ES-I3 (cell line): Measurements from ENCODE around the gene PTPRQ.

Source experiments
- H3K36me3 ChIP-seq: 2 replicates; pipeline ENCODE4 v1.6.1; 2013; ENCODE audit warnings: mild to moderate bottlenecking, low read length, control low read depth, moderate library complexity; ENCODE audit not compliant: insufficient read depth
- H3K4me1 ChIP-seq: 2 replicates; pipeline ENCODE4 v1.6.1; 2013; ENCODE audit warnings: mild to moderate bottlenecking, control low read depth, low read length; ENCODE audit not compliant: insufficient read depth
- H3K9ac ChIP-seq: 2 replicates; pipeline ENCODE4 v1.6.1; 2013; ENCODE audit warnings: low read depth, mild to moderate bottlenecking, low read length, moderate library complexity
- H3K9me3 ChIP-seq: 2 replicates; pipeline ENCODE4 v1.6.1; 2013; ENCODE audit warnings: mild to moderate bottlenecking, low read length, moderate library complexity; ENCODE audit not compliant: control insufficient read depth, insufficient read depth

Gene PTPRQ

GRCh38 chr12:80620281-80620680 lies 176.2 kb downstream of the PTPRQ start:
- Histone ChIP-seq H3K9me3 (no peaks in the 10 kb centered on the region), H3K9ac (no peak overlapping the region), H3K4me1 (no peaks in the 10 kb centered on the region), H3K36me3 (no peaks in the 10 kb centered on the region)

GRCh38 chr12:80622271-80622670 lies 178.2 kb downstream of the PTPRQ start:
- Histone ChIP-seq H3K36me3 (no peaks in the 10 kb centered on the region), H3K4me1 (no peaks in the 10 kb centered on the region), H3K9ac (no peak overlapping the region), H3K9me3 (no peaks in the 10 kb centered on the region)

- Histone ChIP-seq H3K36me3 (no peaks in the 10 kb centered on the region), H3K9ac (no peak overlapping the region), H3K4me1 (no peaks in the 10 kb centered on the region), H3K9me3 (no peaks in the 10 kb centered on the region)
Measured at GRCh38 chr12:80625051-80625450, 181.0 kb downstream of the PTPRQ start.

- Histone ChIP-seq H3K9me3 (no peaks in the 10 kb centered on the region), H3K36me3 (no peaks in the 10 kb centered on the region), H3K4me1 (no peaks in the 10 kb centered on the region), H3K9ac (no peak overlapping the region)
Measured at GRCh38 chr12:80625901-80626300, 181.9 kb downstream of the PTPRQ start.

GRCh38 chr12:80627782-80628181 lies 183.7 kb downstream of the PTPRQ start:
- Histone ChIP-seq H3K4me1 (0 out of 2 replicates have a peak, but pooled peaks cover 2% of the 10 kb centered on the region), H3K9me3 (no peaks in the 10 kb centered on the region), H3K36me3 (no peaks in the 10 kb centered on the region), H3K9ac (no peak overlapping the region)

- H3K9me3 ChIP-seq, result no peaks in the 10 kb centered on the region
- H3K9ac ChIP-seq, result no peak overlapping the region
- H3K36me3 ChIP-seq, result no peaks in the 10 kb centered on the region
- 0 out of 2 replicates have a peak, but pooled peaks cover 2% of the 10 kb centered on the region for H3K4me1 ChIP-seq
Measured at GRCh38 chr12:80632835-80633234, 188.8 kb downstream of the PTPRQ start.

GRCh38 chr12:80634903-80635302 lies 190.9 kb downstream of the PTPRQ start:
- no peak overlapping the region for H3K9ac ChIP-seq
- H3K9me3 ChIP-seq, result no peaks in the 10 kb centered on the region
- no peaks in the 10 kb centered on the region for H3K36me3 ChIP-seq
- H3K4me1 ChIP-seq, result 0 out of 2 replicates have a peak, but pooled peaks cover 2% of the 10 kb centered on the region

- no peaks in the 10 kb centered on the region for H3K9me3 ChIP-seq
- no peaks in the 10 kb centered on the region for H3K36me3 ChIP-seq
- H3K4me1 ChIP-seq, result 0 out of 2 replicates have a peak, but pooled peaks cover 2% of the 10 kb centered on the region
- H3K9ac ChIP-seq, result no peak overlapping the region
Measured at GRCh38 chr12:80636832-80637231, 192.8 kb downstream of the PTPRQ start.

GRCh38 chr12:80641936-80642335 lies 197.9 kb downstream of the PTPRQ start:
- H3K9me3 ChIP-seq, result no peaks in the 10 kb centered on the region

GRCh38 chr12:80643961-80644360 lies 199.9 kb downstream of the PTPRQ start:
- H3K36me3 ChIP-seq, result no peaks in the 10 kb centered on the region
- H3K4me1 ChIP-seq, result no peaks in the 10 kb centered on the region
- H3K9ac ChIP-seq, result no peak overlapping the region
- no peaks in the 10 kb centered on the region for H3K9me3 ChIP-seq

More at GRCh38 chr12:80641936-80642335, 197.9 kb downstream of the PTPRQ start:
- H3K4me1 ChIP-seq, result no peaks in the 10 kb centered on the region
- H3K9ac ChIP-seq, result no peak overlapping the region
- H3K36me3 ChIP-seq, result no peaks in the 10 kb centered on the region

- no peak overlapping the region for H3K9ac ChIP-seq
- H3K4me1 ChIP-seq, result no peaks in the 10 kb centered on the region
- no peaks in the 10 kb centered on the region for H3K9me3 ChIP-seq
- H3K36me3 ChIP-seq, result no peaks in the 10 kb centered on the region
Measured at GRCh38 chr12:80648881-80649280, 204.8 kb downstream of the PTPRQ start.

GRCh38 chr12:80655751-80656150 lies 211.7 kb downstream of the PTPRQ start:
- Histone ChIP-seq H3K4me1 (no peaks in the 10 kb centered on the region), H3K9me3 (no peaks in the 10 kb centered on the region), H3K36me3 (no peaks in the 10 kb centered on the region), H3K9ac (no peak overlapping the region)

- Histone ChIP-seq H3K36me3 (no peaks in the 10 kb centered on the region), H3K4me1 (no peaks in the 10 kb centered on the region), H3K9ac (no peak overlapping the region), H3K9me3 (no peaks in the 10 kb centered on the region)
Measured at GRCh38 chr12:80659512-80660063, 215.6 kb downstream of the PTPRQ start.

GRCh38 chr12:80662586-80662985 lies 218.6 kb downstream of the PTPRQ start:
- H3K4me1 ChIP-seq, result no peaks in the 10 kb centered on the region
- H3K36me3 ChIP-seq, result no peaks in the 10 kb centered on the region
- H3K9ac ChIP-seq, result no peak overlapping the region
- no peaks in the 10 kb centered on the region for H3K9me3 ChIP-seq

- Histone ChIP-seq H3K36me3 (no peaks in the 10 kb centered on the region), H3K4me1 (no peaks in the 10 kb centered on the region), H3K9me3 (no peaks in the 10 kb centered on the region), H3K9ac (no peak overlapping the region)
Measured at GRCh38 chr12:80670214-80670613, 226.2 kb downstream of the PTPRQ start.
